ENCODE results near the gene NMS.

NMS gene

DNA sequence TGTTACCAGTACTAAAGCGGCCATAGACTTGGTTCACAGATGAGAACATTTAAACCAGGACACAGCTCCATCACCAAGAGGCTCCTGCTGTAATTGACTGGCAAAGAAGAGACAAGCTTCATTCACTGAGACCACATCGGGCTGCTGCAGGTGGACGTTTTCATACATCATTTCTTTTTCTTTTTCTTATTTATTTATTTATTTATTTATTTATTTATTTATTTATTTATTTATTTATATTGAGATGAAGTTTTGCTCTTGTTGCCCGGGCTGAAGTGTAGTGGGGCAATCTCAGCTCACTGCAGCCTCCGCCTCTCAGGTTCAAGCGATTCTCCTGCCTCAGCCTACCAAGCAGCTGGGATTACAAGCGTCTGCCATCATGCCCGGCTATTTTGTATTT, 58.9 kb downstream of the NMS start:
- no peaks in the 10 kb centered on the region for H3K27me3 ChIP-seq (ENCODE audit: control insufficient read depth, insufficient read depth, low read length)
- H3K9ac ChIP-seq (ENCODE audit: low read length), result no peak overlapping the region
- H3K36me3 ChIP-seq (ENCODE audit: control insufficient read depth, low read depth, low read length), result no peaks in the 10 kb centered on the region
- H3K27ac ChIP-seq (ENCODE audit: low read length), result no peak overlapping the region
- no peak overlapping the region for H3K4me3 ChIP-seq (ENCODE audit: low read length)
- no peaks in the 10 kb centered on the region for H3K9me3 ChIP-seq (ENCODE audit: control insufficient read depth, low read depth, low read length)
- no peaks in the 10 kb centered on the region for H3K4me1 ChIP-seq (ENCODE audit: control insufficient read depth, low read depth, low read length)

DNA sequence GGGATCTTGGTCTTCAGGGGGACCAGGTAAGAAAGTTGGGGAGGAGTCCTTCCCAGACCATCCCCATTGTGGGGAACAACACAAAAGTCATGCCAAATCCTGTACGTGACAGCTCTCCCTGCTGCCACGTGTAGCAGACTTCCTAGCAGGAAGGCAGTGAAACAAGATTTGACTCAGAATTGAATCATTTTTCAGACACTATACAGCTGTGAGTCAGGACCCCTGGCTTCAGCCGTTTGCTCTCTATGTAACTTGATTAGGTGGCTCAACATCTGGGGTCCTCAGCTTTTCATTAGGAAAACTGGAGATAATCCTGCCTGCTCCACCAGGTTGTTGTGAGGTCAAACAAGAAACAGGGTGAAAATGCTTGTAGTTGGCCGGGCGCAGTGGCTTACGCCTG, 59.6 kb downstream of the NMS start:
- Histone ChIP-seq H3K27ac (ENCODE audit: low read length) (no peak overlapping the region), H3K4me3 (ENCODE audit: low read length) (no peak overlapping the region), H3K9me3 (ENCODE audit: control insufficient read depth, low read depth, low read length) (no peaks in the 10 kb centered on the region), H3K36me3 (ENCODE audit: control insufficient read depth, low read depth, low read length) (no peaks in the 10 kb centered on the region), H3K27me3 (ENCODE audit: control insufficient read depth, insufficient read depth, low read length) (no peaks in the 10 kb centered on the region), H3K9ac (ENCODE audit: low read length) (no peak overlapping the region), H3K4me1 (ENCODE audit: control insufficient read depth, low read depth, low read length) (no peaks in the 10 kb centered on the region)
